ENCODE data around the gene NDC80.

- no peak for TF ChIP-seq POLR2A (IDR thresholded peaks at IDR 0.05)
- TF ChIP-seq CTCF (IDR thresholded peaks at IDR 0.05), result no peak
These were observed 64.2 kb downstream of the NDC80 start for GRCh38 chr18:2635586-2635985.

Data from testis (tissue), 2 donors.